HUES6 (cell line): ENCODE data around the gene PAK4.

Source experiments
- H3K27ac ChIP-seq: 2 replicates; pipeline ENCODE4 v1.7.0; 2013; ENCODE audit warnings: low read depth, mild to moderate bottlenecking, low read length, inconsistent platforms
- H3K27me3 ChIP-seq: 2 replicates; pipeline ENCODE4 v1.6.1; 2013; ENCODE audit warnings: low read length; ENCODE audit not compliant: control insufficient read depth, insufficient read depth
- H3K36me3 ChIP-seq: 2 replicates; pipeline ENCODE4 v1.6.1; 2013; ENCODE audit warnings: low read length; ENCODE audit not compliant: control insufficient read depth, insufficient read depth
- H3K4me1 ChIP-seq: 2 replicates; pipeline ENCODE4 v1.6.1; 2013; ENCODE audit warnings: low read length; ENCODE audit not compliant: control insufficient read depth, insufficient read depth
- H3K4me3 ChIP-seq: 2 replicates; pipeline ENCODE4 v1.5.1; 2013; ENCODE audit warnings: low read depth, low read length
- H3K9ac ChIP-seq: one replicate; pipeline ENCODE4 v1.6.1; 2013; ENCODE audit warnings: mild to moderate bottlenecking, low read length
- H3K9me3 ChIP-seq: 2 replicates; pipeline ENCODE4 v1.6.1; 2013; ENCODE audit warnings: low read depth, low read length; ENCODE audit not compliant: control insufficient read depth, insufficient read depth

Gene PAK4

DNA sequence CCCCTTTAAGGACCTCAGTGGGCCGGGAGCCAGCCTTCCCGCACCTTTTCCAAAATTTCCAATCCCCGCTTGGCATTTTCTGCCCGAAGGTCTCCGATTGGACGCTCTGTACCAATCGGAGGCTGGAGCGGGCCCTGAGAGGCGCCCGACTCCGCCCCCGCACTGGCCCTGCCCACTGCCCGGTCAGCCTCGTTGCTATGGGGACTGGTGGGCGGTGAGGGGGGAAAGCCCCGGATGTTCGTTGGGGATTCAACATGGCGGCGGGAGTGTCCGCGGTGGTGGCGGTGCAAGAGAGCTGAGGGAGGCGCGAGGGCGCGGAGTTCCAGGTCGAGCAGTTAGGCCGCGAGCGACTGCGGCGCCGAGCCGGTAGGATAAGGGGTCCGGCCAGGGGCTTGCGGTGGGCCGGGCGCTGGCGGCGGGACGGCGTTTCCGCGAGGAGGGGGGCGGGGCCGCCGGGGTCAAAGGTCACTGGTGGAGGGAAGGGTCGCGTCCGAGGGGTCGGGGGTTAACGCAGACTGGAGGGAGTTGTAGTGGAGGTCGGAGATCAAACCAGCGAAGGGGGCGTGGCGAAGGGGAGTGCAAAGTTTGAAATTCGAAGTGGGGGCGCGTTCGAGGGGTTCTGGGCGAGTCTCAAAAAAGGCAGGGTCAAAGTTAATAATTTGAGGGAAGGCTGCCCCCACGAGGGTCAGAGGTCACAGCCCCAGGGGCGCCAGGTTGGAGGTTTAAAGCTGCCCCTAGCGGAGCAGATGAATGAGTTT is at the start of gene PAK4:
PAK4 (plus strand) TSS at position 233 of the 758 bp plus-strand sequence. CDS start 43,768 bp downstream, outside the sequence.
- Histone ChIP-seq H3K9ac (peak within 1 kb of the TSS; percentile 89), H3K36me3 (no peaks in the 10 kb centered on the region), H3K27ac (peak within 1 kb of the TSS; percentile 92; the same call in 1 of the 2 replicates), H3K9me3 (no peaks in the 10 kb centered on the region), H3K27me3 (no peaks in the 10 kb centered on the region), H3K4me1 (peaks cover 24% of the 10 kb centered on the region), H3K4me3 (peak within 1 kb of the TSS; percentile 96)

DNA sequence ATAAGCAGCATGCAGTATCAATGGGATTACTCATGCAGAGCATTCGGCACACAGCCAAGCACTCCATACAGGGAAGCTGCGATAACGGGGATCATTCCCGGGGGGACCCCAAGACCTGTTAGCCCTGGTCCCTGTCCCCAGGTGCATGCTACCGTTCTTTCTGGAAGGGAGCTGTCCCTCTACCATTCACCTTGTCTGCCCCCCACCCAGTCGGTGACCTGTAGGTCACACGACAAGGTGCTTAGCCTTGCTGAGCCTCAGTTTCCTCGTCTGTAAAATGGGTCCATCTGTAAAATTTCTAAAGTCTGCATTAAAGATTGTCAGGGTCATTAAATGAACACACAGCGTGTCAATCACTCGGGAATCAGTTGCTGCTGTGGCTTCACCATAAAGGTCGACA is 48.3 kb upstream of the PAK4 start:
- H3K36me3 ChIP-seq, result no peaks in the 10 kb centered on the region
- H3K4me1 ChIP-seq, result no peaks in the 10 kb centered on the region
- no peak overlapping the region for H3K9ac ChIP-seq
- no peaks in the 10 kb centered on the region for H3K9me3 ChIP-seq
- H3K4me3 ChIP-seq, result no peak overlapping the region
- H3K27me3 ChIP-seq, result peaks cover 15% of the 10 kb centered on the region
- no peak overlapping the region for H3K27ac ChIP-seq

DNA sequence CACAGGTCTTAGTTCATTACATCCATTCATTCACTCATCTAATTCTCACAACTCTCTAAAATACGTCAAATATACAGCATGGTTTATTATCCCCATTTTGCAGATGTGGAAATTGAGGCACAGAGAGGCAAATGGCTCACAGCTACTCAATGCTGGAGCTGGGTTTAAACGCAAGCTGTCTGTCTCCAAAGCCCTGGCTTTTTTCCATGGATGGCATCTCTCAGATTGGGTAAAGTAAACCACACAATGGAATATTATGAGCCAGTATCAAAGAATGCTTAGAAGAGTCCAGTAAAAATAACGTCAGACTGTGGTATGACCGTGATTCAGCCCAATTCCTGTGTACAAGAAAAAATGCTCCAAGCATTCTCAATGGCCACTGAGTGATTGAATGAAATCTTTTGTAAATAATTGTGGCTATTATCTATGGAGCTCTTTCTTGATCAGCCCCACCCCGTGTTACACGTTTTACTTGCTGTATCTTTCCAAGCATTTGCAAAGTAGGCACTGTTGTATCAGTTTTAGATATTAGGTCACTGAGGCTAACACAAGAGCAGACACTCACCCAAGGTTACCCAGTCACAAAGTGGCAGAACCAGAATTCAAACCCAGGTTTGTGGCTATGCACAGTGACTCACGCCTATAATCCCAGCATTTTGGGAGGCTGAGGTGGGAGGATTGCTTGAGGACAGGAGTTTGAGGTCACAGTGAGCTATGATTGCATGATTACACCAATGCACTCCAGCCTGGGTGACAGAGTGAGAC is 47.0 kb upstream of the PAK4 start:
- H3K27ac ChIP-seq, result no peak overlapping the region
- H3K4me1 ChIP-seq, result 0 out of 2 replicates have a peak, but pooled peaks cover 2% of the 10 kb centered on the region

DNA sequence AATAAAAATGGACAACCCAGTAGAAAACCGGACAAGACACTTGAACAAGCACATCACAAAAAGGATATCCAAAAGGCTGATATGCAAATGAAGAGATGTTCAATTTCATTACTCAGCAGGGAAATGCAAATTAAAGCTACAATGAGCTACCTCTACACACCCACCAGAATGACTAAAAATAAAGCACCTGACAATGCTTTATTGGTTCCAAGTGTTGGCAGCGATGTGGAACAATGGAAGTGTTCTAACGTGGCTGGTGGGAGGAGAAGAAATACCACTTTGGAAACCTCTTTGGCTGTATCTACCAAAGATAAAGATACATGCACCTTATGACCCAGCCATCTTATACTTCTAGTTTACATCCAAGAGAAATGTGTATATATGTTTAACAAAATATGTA is 45.2 kb upstream of the PAK4 start:
- Histone ChIP-seq H3K36me3 (no peaks in the 10 kb centered on the region), H3K27me3 (peaks cover 46% of the 10 kb centered on the region), H3K9ac (no peak overlapping the region), H3K4me3 (no peak overlapping the region), H3K4me1 (0 out of 2 replicates have a peak, but pooled peaks cover 2% of the 10 kb centered on the region), H3K27ac (no peak overlapping the region), H3K9me3 (no peaks in the 10 kb centered on the region)

More for the DNA sequence above, 47.0 kb upstream of the PAK4 start:
- no peak overlapping the region for H3K4me3 ChIP-seq
- H3K9ac ChIP-seq, result no peak overlapping the region
- H3K36me3 ChIP-seq, result no peaks in the 10 kb centered on the region
- H3K9me3 ChIP-seq, result no peaks in the 10 kb centered on the region
- H3K27me3 ChIP-seq, result peaks cover 28% of the 10 kb centered on the region

DNA sequence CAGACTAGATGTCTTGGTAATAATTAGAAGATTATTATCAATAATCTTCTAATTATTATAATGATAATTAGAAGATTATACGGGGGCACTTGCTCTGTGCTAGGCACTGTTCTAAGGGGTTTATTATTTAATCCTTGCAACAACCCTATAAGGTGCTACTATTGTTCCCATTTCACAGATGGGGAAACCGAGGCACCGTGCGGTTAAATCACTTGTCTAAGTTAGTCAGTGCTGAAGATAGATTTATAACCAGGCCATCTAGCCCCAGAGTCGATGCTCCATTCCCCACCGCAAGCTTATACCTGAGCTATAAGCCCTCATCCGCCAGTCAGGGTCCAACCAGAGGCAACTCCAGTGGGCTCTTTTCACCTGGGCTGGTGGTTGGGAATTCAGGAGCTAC is 43.4 kb upstream of the PAK4 start:
- Histone ChIP-seq H3K4me1 (0 out of 2 replicates have a peak, but pooled peaks cover 2% of the 10 kb centered on the region), H3K36me3 (no peaks in the 10 kb centered on the region), H3K4me3 (no peak overlapping the region), H3K9me3 (no peaks in the 10 kb centered on the region), H3K27me3 (peaks cover 58% of the 10 kb centered on the region), H3K9ac (no peak overlapping the region), H3K27ac (no peak overlapping the region)

DNA sequence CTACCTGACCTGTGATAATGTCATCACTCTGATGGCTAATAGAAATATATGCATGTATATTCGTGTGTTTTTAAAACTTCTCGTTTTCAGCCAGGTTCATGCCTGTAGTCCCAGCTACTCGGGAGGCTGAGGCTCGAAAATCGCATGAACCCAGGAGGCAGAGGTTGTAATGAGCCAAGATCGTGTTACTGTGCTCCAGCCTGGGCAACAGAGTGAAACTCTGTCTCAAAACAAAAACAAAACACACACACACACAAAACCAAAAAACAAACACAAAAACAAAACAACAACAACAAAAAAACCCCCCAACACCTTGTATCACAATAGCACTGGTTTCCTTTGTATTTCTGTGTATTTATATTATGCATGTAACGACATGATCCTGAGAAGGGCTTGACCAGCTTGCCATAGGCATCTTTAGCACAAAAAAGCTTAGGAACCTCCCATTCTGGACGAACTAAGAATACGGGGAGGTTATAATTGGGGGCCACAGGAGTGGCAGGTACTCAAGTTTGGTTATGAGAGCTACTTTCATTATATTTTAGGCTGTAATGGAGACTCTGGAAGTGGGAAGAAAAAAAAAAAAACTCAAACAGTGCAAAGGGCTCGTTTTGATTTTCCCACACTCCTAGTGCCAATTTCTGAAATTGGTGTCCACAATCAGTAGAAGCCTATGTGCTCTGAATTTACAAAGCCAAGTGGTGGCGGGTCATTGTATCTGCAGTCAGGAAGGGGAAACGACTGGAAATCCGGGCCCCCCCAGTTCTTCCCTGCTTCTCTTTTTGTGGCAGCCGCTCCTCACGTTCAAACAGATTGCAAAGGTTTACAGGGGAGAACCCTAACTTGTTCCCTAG is 42.6 kb upstream of the PAK4 start:
- peaks cover 60% of the 10 kb centered on the region for H3K27me3 ChIP-seq
- peak overlapping the region; percentile 62 for H3K4me3 ChIP-seq
- no peaks in the 10 kb centered on the region for H3K36me3 ChIP-seq
- H3K9ac ChIP-seq, result no peak overlapping the region
- 0 out of 2 replicates have a peak, but pooled peaks cover 2% of the 10 kb centered on the region for H3K4me1 ChIP-seq
- no peaks in the 10 kb centered on the region for H3K9me3 ChIP-seq
- H3K27ac ChIP-seq, result no peak overlapping the region

DNA sequence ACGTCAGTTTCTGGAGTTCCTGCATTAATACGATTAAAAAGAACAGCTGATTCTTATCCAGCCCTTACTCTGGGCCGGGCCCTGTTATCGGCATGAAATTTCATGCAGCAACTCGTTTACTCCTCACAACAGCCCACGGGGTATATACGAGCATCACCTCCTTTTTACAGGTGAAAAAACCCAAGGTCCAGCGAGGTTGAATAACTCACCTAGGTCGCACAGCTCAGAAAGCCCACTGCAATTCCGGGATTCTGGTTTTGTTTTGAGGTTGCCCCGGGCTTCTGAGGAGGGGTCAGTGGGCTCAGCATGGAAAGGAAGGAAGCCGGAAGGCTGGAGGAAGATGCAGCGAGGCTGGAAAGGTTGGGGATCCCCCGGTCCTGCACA is 42.0 kb upstream of the PAK4 start:
- Histone ChIP-seq H3K9ac (no peak overlapping the region), H3K27me3 (peaks cover 64% of the 10 kb centered on the region), H3K27ac (no peak overlapping the region), H3K36me3 (no peaks in the 10 kb centered on the region), H3K4me1 (0 out of 2 replicates have a peak, but pooled peaks cover 2% of the 10 kb centered on the region), H3K9me3 (no peaks in the 10 kb centered on the region), H3K4me3 (peak overlapping the region; percentile 62)

DNA sequence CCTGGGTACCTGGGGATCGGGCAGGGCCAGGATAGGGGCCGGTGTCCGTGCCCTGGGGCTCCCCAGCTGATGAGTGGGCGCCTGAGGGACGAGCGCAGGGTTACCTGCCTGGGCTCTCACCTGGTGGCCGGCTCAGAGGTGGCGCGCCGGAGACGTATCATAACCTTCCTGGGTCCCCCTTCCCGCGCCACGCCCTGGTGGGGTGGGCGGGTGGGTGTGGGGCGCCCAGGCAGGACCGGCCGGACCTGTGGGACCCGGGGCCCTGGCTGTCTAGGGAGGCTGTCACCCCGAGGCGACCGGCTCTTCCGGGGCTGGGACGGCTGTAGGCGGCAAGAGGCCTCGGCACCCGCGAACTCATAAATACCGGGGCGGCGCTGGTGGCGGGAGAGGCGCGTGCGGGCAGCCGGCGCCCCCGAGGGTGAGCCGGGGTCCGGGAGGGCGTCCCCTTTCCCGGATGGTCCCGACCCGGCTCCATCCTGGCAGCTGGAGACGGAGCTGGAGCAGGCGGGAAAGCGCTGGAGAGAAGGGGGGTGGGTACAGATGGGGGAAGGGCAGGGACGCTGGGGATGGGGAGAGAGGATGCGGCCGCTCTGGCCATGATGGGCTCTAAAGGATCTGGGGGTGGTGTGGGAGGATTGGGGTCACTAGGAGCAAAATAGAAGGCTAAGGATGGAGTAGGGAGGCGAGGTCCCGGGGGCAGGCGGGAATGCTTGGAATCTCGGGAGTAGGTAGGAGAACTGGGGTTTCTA is 41.4 kb upstream of the PAK4 start, which contains the start of gene ACP7:
ACP7 (plus strand) TSS at position 386 of the 749 bp plus-strand sequence. CDS start 902 bp downstream, outside the sequence.
- Histone ChIP-seq H3K4me1 (0 out of 2 replicates have a peak, but pooled peaks cover 2% of the 10 kb centered on the region), H3K4me3 (peak within 1 kb of the TSS; percentile 62), H3K9me3 (no peaks in the 10 kb centered on the region), H3K27me3 (peaks cover 61% of the 10 kb centered on the region), H3K27ac (no peak within 1 kb of the TSS), H3K9ac (no peak within 1 kb of the TSS), H3K36me3 (no peaks in the 10 kb centered on the region)

DNA sequence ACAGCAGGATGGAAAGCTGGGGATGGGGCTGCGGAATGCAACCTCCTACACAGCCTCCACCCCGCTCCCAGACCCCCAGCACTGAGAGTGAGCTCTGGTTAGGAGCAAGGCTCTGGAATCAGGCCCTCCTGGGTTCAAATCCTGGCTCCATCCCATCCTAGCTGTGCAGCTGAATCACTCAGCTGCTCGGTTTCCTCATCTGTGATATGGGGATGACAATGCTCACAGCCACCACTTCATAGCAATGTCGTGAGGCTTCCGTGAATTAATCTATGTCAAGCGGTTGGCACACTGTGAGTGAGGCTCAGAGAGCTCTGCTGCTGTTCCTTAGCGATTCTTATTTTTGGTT is 40.9 kb upstream of the PAK4 start:
- H3K9ac ChIP-seq, result no peak overlapping the region
- peaks cover 61% of the 10 kb centered on the region for H3K27me3 ChIP-seq
- 0 out of 2 replicates have a peak, but pooled peaks cover 2% of the 10 kb centered on the region for H3K4me1 ChIP-seq
- H3K9me3 ChIP-seq, result no peaks in the 10 kb centered on the region
- H3K36me3 ChIP-seq, result no peaks in the 10 kb centered on the region
- no peak overlapping the region for H3K27ac ChIP-seq
- H3K4me3 ChIP-seq, result peak overlapping the region; percentile 62

DNA sequence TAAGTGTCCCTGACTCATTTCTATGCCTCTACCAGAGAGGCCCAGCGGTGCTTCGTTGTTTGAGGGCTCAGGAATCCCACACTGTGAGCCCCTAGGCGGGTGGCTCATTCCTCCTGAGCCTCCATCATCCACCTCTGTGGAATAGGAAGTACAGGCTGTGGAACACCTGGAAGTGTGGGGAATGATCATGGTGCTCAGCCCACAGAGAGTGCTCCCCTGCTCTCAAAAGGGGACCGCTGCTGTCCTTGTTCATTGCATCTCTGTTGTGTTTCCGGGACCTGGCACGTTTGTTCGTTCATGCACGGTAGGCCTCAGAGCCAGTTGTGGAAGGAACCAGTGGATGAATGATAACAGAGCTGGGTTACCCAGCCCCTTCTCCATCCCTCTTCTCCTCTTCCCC is 40.2 kb upstream of the PAK4 start:
- H3K4me3 ChIP-seq, result no peak overlapping the region
- H3K27ac ChIP-seq, result no peak overlapping the region
- H3K4me1 ChIP-seq, result 0 out of 2 replicates have a peak, but pooled peaks cover 2% of the 10 kb centered on the region
- no peak overlapping the region for H3K9ac ChIP-seq
- no peaks in the 10 kb centered on the region for H3K9me3 ChIP-seq
- peaks cover 60% of the 10 kb centered on the region for H3K27me3 ChIP-seq
- no peaks in the 10 kb centered on the region for H3K36me3 ChIP-seq
